Gastroesophageal sphincter (tissue), 3 donors: ENCODE data around the gene SYNJ2.

ENCODE experiments used
- POLR2AphosphoS5 ChIP-seq: sonication (generic); formaldehyde crosslinking; IDR thresholded peaks from one replicate; pipeline ENCODE4 v1.6.1; 2017; ENCODE audit warnings: antibody characterized with exemption
- TF ChIP-seq, protein P1 (sequence below), 4 experiments: fragments of 200-600 bp in 2 of 4; fragments of 450-650 bp in 2 of 4; sonication (generic) in 1 of 4; IDR thresholded peaks; one replicate each; pipeline ENCODE4 v1.5.1; 2017 to 2019; ENCODE audit warnings: antibody characterized with exemption in 4 of 4, mild to moderate bottlenecking in 2 of 4, moderate library complexity in 2 of 4

DNA sequence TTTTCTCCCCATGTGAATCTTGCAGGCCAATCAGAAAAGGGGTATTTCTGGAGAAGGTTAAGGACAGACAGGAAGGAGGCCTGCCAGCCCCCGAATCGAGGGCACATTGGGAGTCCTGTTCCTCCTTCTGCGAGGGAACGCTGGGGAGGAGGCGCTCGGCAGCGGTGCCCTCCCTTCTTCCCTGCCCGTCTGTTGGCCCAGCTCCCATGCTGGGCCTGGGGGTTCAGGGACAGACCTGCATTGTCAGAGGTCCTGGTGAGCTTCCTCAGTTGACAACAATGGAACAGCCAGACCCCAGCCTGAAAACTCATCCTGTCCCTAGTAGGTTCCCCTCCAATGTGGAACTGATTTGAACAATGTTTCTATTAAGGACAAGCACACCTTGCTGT, 15.1 kb upstream of the SYNJ2 start:
- TF ChIP-seq, protein P1, sequence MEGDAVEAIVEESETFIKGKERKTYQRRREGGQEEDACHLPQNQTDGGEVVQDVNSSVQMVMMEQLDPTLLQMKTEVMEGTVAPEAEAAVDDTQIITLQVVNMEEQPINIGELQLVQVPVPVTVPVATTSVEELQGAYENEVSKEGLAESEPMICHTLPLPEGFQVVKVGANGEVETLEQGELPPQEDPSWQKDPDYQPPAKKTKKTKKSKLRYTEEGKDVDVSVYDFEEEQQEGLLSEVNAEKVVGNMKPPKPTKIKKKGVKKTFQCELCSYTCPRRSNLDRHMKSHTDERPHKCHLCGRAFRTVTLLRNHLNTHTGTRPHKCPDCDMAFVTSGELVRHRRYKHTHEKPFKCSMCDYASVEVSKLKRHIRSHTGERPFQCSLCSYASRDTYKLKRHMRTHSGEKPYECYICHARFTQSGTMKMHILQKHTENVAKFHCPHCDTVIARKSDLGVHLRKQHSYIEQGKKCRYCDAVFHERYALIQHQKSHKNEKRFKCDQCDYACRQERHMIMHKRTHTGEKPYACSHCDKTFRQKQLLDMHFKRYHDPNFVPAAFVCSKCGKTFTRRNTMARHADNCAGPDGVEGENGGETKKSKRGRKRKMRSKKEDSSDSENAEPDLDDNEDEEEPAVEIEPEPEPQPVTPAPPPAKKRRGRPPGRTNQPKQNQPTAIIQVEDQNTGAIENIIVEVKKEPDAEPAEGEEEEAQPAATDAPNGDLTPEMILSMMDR (IDR thresholded peaks at IDR 0.05): no peak
- TF ChIP-seq POLR2AphosphoS5: no peak
